HG03196 (cell line): Measurements from ENCODE around the gene GNG11.
A peak's percentile ranks its signal among the peaks of the same experiment; 100 is the strongest.
"Not testable (repeated sequence)": the region's sequence is repeated elsewhere in the genome, so short reads cannot be mapped to it uniquely, and the experiment has no call there.

Experiments used
- ATAC-seq: cut with Tn5 transposase; IDR thresholded peaks from one replicate; pipeline ENCODE4 v1.9.1; 2021; ENCODE audit not compliant: unreplicated experiment

The GNG11 gene

DNA sequence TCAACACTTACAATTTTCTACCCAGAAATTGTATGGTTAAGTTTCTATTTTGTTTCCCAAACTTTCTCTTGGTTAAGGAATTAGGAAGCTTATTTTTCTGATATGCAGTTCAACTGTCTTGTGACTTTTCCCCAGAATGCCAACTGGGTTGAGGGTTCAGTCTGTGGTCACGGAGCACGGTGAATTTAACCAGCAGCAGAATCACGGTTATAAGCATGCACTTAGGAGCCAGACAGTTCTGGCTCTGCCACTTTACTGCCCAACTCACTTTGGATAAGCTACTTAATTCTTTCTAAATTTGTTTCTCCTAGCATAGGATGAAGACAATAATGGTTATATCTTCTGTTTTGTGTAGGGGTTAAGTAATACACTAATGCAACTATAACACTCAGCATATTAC lies 10.3 kb upstream of the GNG11 start:
- not testable (repeated sequence) for ATAC-seq

DNA sequence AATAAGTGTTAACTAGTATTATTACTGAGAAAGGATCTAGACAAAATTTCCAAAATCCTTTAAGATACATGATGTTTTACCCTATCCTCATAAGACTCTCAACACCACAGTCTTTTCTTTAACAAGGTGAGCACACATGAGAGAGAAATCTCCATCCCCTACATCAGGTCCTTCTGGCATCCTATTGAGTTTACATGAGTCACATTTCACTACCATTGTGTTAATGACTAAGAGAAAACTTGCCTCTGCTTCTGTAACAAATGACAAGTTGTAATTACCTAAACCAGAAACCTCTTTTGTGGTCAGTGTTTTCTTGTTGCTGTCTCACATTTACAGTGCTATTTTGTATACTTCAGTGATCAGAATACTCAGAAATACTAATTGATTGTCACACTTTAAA lies 9.9 kb upstream of the GNG11 start:
- ATAC-seq: not testable (repeated sequence)

DNA sequence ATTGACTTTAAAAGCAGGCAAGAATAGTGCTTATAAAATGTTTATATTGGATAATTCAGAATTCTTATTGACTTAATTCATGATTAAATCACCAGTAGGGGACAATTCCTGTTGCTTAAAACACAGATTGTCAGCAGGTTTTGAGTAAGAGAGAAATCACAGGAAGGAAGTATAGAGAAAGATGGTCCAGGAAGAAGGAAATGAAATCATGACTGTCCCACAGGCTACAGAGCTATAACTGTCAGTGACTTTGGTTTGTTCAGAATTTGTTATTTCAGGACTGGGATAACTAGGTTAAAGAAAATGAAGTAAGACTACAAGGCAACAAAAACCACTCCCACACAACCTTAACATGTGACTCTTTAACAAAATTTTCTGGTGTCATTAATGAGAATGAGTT lies 8.3 kb upstream of the GNG11 start:
- no peak for ATAC-seq

DNA sequence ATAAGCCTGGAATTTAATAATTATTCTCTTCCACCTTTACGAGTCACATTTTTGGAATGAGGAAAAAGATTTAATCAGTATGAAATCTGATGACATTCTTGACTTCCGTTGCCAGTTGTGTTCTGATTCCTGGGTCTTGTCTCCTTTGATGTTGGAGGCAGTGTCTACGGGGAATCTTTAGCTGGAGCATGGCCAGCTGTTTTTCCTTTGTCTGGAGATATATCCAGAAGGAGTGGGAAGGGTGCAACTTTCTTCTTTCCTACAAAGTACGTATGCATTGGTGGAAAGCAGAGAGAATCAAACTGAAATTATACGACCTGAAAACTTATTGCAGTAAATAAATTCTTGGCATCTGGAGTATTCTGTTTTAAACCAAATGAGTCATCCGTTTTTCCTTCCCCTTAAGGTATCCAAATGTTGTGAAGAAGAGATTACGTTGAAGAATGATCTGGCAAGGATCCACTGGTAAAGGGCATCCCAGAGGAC lies 6.9 kb upstream of the GNG11 start:
- ATAC-seq: no peak

DNA sequence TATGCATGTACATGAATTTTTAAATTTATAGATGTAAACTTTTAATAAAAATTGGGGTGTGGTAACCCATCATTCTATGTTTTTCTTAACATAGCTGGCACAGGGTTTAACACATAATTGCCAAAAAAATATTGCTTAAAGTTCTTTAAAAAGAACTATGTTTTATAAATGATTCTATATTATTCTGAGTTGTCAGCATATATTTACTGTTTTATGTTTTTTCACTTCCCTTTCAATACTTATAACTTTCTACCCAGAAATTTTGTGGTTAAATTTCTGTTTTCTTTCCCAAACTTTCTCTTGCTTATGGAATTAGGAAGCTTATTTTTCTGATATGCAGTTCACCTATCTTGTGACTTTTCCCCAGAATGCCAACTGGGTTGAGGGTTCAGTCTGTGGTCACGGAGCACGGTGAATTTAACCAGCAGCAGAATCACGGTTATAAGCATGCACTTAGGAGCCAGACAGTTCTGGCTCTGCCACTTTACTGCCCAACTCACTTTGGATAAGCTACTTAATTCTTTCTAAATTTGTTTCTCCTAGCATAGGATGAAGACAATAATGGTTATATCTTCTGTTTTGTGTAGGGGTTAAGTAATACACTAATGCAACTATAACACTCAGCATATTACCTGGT lies 6.2 kb upstream of the GNG11 start:
- not testable (repeated sequence) for ATAC-seq

DNA sequence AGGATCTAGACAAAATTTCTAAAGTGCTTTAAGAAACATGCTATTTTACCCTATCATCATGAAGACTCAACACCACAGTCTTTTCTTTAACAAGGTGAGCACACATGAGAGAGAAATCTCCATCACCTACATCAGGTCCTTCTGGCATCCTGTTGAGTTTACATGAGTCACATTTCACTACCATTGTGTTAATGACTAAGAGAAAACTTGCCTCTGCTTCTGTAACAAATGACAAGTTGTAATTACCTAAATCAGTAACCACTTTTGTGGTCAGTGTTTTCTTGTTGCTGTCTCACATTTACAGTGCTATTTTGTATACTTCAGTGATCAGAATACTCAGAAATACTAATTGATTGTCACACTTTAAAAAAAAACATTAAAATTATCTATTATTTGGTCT lies 5.6 kb upstream of the GNG11 start:
- ATAC-seq: peak; percentile 74

DNA sequence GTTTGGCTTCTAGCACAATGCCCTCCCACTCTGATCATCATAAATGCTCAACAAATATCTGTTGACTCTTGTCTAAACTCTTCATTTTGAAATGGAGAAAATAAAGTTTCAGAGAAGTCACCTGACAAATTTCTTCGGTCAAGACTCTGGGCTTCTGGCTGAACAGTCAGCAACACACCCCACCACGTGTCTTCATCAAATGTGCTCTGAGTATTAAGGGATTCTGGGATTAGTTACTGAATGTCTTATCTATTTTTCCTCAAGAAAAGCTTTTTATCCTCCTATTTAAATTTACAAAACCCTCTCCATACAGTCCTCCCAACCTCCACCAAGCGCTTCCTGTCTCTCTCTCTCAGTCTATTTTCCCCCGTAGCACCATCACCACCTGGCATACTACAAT lies 5.2 kb upstream of the GNG11 start:
- not testable (repeated sequence) for ATAC-seq

DNA sequence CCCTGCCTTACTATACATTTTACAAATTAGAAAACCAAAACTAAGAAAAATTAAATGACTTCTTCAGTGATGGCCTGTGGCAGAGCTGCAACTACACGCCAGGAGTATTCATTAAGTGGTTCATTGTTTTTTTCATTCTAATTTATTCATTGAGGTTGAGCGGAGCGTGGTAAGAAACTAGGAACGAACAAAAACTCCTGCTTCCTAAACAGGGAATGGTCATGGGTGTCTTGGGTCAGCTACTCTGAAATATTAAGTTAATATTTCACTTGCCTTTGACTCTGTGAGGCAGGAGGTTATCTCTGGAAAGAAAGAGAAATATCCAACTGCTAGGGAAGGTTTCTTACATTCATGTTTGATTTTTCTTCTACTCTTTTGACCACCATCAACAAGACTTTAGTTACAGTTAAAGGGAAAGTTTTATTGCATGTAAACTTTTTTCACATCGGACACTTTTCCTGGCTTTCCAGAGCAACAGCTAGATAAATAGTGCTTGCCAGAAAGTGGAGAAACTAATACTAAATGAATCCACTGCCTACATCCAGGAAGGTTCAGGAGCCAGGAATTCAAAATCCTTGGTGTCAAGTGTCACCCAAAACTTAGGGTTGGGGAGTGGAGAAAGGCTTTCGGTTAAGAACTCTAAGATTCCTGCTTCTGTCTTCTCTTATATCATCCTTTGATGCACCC lies 896 bp upstream of the GNG11 start:
- ATAC-seq: no peak

DNA sequence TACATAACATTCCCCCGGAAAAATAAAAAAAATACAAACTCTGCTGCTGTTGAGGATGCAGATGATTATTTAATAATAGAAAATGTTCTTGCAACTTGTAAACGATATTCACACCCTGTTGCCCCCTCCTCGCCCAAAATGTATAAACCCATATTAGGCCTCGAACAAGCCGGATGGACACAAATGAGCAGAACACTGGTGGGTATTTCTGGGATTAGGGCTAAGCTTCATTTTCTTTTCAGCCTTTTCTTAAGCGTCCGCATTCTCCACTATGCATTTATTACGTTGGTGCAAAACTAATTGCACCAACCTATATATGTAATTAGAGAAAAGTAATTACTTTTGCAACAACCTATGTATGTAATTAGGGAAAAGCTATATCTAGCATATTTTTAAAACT lies 349 bp upstream of the GNG11 start:
- no peak for ATAC-seq

DNA sequence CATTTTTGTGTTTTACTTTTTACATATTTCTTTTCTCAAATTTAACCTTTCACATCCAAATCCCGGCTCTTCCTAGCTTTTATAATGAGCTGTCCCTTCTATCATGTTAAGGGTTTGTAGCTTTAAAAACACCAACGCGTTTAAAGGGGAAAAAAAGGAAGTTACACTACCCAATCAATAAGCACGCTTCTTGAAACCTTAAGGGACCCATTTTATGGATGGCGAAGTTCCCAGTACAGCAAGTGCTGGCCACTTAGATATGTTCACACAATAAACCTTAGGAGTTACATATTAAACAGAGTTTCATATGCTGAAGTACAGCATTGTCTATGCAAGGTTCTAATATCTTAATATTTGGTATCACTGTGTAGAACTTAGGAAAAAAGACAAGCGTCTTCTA lies 1.8 kb downstream of the GNG11 start:
- ATAC-seq: no peak

DNA sequence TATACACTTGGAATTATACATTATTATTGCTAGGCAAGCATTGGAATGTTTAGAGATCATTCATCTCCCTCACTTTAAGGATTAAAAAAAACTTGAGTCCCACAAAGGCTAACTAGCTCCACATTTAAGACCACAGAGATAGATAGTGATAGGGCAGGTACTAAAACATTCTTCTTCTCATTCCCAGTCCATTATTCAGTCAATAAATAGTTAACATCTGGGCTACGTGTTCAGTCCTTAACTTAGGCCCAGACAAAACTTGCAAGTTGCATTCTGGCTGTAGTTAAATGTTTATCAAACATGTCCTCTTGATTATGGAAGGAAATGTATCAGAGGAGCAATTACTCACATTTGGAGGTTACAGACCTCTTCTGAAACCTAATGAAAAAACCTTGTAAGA lies 2.4 kb downstream of the GNG11 start:
- no peak for ATAC-seq

DNA sequence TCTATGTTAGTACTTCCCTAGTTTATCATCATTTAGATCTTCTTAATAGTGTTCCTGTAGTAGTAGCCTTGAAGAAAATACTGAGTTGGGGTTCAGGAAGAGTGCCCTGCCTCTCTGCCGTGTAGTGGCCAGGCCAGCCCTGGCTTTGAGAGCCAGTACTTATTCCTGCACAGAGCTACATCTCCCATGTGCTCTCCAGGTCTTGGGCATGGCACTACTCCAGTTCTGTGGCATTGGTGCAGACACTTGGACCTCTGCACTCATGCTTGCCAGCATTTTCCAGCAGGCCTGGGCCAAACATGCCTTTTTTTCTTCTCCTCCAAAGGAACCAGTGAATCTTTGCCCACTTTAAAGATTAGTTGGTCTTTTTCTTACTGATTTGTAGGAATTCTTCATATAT lies 5.3 kb downstream of the GNG11 start:
- no peak for ATAC-seq

DNA sequence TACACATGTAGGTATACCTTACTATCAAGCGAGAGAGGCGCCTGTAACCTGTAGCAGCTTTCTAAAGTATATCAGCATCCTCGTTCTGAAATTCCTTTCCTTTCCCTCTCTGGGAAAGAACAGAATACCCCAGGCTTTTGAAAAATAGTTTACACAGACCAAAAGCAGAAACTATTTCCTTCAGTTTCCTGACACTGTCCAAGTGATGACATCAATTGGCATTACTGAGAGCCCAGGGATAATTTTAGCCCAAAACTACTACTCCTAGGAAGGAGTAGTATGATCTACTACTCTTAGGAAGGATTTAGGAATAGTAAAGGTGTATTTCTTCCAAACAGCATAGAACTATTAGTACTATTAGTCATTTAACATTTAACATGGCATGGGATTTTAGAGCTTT lies 6.0 kb downstream of the GNG11 start:
- ATAC-seq: no peak

DNA sequence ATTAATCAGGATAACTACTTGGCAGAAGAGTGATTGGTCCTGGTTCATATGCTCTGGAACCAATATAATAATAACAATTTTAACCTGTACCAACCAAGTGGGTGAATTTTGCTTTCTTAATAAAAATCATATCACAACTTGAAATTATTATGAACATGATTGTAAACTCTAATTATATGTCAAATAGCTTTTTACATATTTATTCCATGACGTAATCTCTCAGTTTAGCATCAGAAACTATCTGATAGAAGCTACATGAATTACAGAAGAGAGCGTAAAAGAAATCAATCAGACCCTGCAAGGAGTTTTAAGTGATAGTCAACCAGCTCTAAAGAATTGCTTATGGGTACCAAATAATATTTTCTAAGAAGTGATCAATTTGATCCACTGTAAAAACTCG lies 10.1 kb downstream of the GNG11 start:
- no peak for ATAC-seq

DNA sequence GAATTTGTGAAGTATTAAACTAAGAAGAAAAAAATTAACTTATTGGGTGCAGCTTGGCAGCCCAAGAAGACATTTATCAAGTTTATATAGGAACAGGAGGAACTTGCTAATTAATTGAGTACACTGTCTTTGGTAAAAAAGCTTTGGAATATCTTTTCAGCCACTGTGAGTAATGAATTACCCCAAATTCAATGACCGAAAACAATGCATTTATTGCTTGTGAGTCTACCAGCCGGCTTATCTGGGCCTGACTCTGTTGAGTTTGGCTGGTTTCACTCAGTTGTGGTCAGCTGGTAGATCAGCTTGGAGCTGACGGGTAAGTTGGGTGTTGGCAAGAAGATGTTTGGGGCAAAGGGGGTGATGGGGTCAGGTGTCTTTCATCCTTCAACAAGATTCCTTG lies 11.6 kb downstream of the GNG11 start:
- no peak for ATAC-seq

DNA sequence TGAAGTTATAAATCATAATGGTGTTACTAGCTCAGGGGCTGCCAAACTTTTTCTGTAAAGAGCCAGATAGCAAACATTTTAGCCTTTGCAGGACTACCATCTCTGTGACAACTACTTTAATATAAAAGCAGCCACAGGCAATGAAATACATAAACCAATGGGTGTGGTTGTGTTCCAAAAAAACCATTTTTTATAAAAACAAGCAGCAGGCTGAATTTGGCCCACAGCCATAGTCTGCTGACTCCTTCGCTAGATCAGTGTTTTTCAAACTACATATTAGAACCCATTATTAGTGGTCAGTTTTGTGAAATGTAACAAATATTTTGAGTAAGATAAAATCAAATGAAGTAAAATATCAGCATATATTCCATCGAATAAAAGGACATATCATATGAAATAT lies 13.6 kb downstream of the GNG11 start:
- no peak for ATAC-seq

DNA sequence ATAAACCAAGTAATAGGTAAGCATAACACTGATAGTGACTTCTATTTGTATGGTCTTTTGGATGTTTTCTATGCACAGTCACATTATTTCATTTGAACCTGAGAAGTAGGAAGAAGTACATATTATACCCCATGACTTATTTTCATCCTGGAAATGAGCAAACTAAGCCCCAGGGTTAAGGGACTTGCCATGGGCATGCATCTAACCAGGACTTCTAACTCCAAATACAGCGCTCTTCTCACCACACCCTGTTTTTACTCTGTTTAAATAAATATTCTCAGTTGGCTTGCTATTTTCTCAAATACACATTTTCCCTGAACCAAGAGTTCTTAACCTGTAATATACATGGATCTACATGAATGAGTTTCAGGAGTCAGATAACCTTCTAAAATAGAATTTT lies 16.3 kb downstream of the GNG11 start:
- ATAC-seq: no peak

DNA sequence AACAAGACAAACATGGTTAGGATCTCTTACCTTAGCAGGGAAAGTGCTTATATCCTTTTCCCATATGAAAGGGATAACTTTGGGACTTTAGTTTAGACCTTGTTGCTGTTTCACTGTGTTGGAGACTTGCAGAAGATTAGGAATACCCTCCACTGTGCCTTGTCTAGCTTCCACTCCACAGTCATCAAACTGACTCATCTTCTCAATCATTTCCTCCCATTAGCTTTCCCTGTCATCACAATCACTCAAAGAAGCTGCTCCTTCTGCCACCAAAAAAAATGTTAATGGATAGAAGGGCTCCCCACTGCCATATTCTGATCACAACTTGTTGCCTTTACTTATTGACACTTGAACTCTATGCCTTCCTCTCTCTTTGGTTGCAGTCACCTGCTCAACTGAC lies 16.8 kb downstream of the GNG11 start:
- no peak for ATAC-seq

DNA sequence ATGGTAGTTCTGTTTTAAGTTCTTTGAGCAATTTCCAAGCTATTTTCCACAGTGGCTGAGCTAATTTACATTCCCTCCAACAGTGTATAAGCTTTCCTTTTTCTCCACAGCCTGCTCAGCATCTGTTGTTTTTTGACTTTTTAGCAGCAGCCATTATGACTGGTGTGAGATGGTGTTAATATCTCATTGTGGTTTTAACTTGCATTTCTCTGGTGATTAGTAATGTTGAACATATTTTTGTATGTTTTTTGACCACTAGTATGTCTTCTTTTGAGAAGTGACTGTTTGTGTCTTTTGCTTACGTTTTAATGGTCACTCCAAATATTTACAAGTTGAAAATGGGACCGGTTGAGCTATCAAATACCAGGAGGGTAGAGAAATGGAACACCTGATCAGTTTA lies 20.4 kb downstream of the GNG11 start:
- no peak for ATAC-seq

DNA sequence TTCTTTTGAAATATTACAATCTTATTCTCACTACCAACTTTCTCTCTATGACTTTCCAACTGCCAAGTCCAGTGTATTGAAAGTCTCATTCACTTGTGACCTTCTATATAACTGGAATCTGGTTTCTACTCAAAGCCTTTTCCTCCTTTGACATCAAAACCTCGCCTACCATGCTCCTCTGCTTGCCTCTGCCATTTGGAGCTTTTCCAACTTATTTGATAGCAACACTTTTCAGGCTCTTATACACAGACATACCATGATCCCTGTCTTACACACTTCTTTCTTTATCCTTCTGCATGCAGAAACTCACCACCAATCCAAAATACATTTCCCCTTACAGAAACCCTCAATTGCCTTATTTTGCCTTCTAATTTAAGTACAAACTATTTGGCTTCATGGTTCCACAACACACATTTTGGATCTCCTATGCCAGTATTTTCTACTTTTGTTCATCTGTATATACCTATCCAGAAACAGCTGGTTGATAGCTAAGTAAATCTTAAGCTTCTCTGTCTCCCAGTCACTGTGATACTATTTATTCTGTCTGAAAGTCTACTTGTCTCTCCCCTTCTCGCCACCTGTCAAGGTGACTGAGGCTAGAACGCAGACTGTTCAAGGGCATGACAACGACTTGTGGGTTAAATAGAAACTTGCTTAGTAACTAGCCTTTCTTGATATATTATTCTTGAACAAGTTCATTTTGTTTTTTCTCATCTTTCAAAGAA lies 22.4 kb downstream of the GNG11 start:
- ATAC-seq: no peak

DNA sequence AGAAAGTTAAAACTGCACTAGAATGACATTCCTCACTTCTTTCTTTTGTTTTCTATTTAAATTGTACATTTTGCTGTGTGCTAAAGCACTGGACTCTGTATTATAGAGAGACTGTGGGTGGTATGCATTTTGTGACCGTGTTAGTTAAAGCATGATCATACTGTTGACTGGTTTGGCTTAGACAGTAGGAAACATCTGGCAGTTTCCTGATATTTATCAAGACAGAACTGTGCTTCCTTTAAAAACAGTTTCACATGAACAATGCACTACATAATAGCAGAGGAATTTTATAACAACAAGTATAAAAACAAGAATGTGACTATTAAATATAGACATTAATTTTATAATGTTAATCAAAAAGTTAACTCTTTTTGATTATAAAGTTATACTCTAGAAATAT lies 23.1 kb downstream of the GNG11 start:
- ATAC-seq: no peak

DNA sequence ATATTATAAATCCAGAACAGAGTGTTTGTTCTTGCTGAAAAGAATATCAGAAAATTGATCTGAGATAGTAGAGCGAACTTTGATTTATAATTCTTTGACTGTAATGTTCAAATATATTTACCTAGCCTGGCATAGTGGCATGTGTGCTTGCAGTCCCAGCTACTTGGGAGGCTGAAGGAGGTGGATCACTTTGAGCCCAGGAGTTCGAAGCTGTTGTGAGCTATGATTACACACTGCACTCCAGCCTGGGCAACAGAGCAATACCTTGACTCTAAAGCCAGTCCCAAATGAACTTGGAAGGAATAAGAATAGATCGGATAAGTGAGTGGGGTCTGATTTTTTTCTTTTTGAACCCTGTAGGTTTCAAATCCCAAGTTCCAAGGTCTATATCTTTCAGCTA lies 23.5 kb downstream of the GNG11 start:
- no peak for ATAC-seq
